Raji (cell line): Measurements from ENCODE around the gene CLEC3A.

ENCODE experiments used
- POLR2A ChIP-seq: IDR thresholded peaks from 2 replicates; pipeline ENCODE4 v1.6.1; 2011; ENCODE audit warnings: low read depth, low read length, control low read depth; ENCODE audit not compliant: insufficient read depth

Gene CLEC3A

GRCh38 chr16:78022347-78023060 is at the start of gene CLEC3A:
TSS of gene CLEC3A (plus strand) at chr16:78022548. CDS start at chr16:78022627, 79 bp downstream.
- TF ChIP-seq POLR2A: no peak

GRCh38 chr16:77974883-77975282 is 47.5 kb upstream of the CLEC3A start:
- no peak for TF ChIP-seq POLR2A

GRCh38 chr16:77975942-77976341 is 46.4 kb upstream of the CLEC3A start:
- TF ChIP-seq POLR2A: no peak

- TF ChIP-seq POLR2A: no peak
Measured at GRCh38 chr16:77977339-77977738, 45.0 kb upstream of the CLEC3A start.

GRCh38 chr16:77985111-77985510 is 37.2 kb upstream of the CLEC3A start:
- TF ChIP-seq POLR2A: no peak

GRCh38 chr16:77986011-77986740 is 36.2 kb upstream of the CLEC3A start:
- no peak for TF ChIP-seq POLR2A

GRCh38 chr16:77987810-77988209 is 34.5 kb upstream of the CLEC3A start:
- no peak for TF ChIP-seq POLR2A

- TF ChIP-seq POLR2A: no peak
Measured at GRCh38 chr16:77989846-77990245, 32.5 kb upstream of the CLEC3A start.

- no peak for TF ChIP-seq POLR2A
Measured at GRCh38 chr16:77991701-77992100, 30.6 kb upstream of the CLEC3A start.

GRCh38 chr16:77993111-77993985 is 29.0 kb upstream of the CLEC3A start:
- TF ChIP-seq POLR2A: no peak

- TF ChIP-seq POLR2A: no peak
Measured at GRCh38 chr16:77995843-77996455, 26.4 kb upstream of the CLEC3A start.

- no peak for TF ChIP-seq POLR2A
Measured at GRCh38 chr16:77998350-77999023, 23.9 kb upstream of the CLEC3A start.

GRCh38 chr16:78001451-78002025 is 20.8 kb upstream of the CLEC3A start:
- TF ChIP-seq POLR2A: no peak

GRCh38 chr16:78002915-78003538 is 19.3 kb upstream of the CLEC3A start:
- TF ChIP-seq POLR2A: no peak

- TF ChIP-seq POLR2A: no peak
Measured at GRCh38 chr16:78004517-78004916, 17.8 kb upstream of the CLEC3A start.
